DOHH2 (cell line): ENCODE data around the gene GLI1.

Experiments used
- H3F3A ChIP-seq: fragments of 200-600 bp; sonication (generic), shearing (Covaris generic); 2 replicates; pipeline ENCODE4 v1.6.0; 2016; ENCODE audit warnings: antibody characterized with exemption, mild to moderate bottlenecking; ENCODE audit not compliant: control insufficient read depth, insufficient read depth
- H3K27ac ChIP-seq: fragments of 200-600 bp; sonication (generic); 2 replicates; pipeline ENCODE4 v1.5.1; 2014; ENCODE audit warnings: low read depth, mild to moderate bottlenecking, low read length, moderate library complexity
- H3K27me3 ChIP-seq: fragments of 200-600 bp; sonication (generic); 2 replicates; pipeline ENCODE4 v1.6.1; 2014; ENCODE audit warnings: mild to moderate bottlenecking, low read length, mixed read lengths; ENCODE audit not compliant: control insufficient read depth
- H3K36me3 ChIP-seq: fragments of 200-600 bp; sonication (generic); 2 replicates; pipeline ENCODE4 v1.6.1; 2014; ENCODE audit warnings: mild to moderate bottlenecking, low read length, moderate library complexity, mixed read lengths; ENCODE audit not compliant: control insufficient read depth
- H3K4me1 ChIP-seq: fragments of 200-600 bp; sonication (generic); 2 replicates; pipeline ENCODE4 v1.6.1; 2014; ENCODE audit warnings: mild to moderate bottlenecking, low read length, mixed read lengths; ENCODE audit not compliant: control insufficient read depth
- H3K4me2 ChIP-seq: fragments of 200-600 bp; sonication (generic); 2 replicates; pipeline ENCODE4 v1.6.0; 2014; ENCODE audit warnings: mild to moderate bottlenecking, low read length, moderate library complexity
- H3K4me3 ChIP-seq: fragments of 200-600 bp; sonication (generic); 2 replicates; pipeline ENCODE4 v1.5.1; 2014; ENCODE audit warnings: mild to moderate bottlenecking, low read length, mixed read lengths
- H3K79me2 ChIP-seq: fragments of 200-600 bp; sonication (generic); 2 replicates; pipeline ENCODE4 v1.6.1; 2014; ENCODE audit warnings: mild to moderate bottlenecking, low read length, mixed read lengths; ENCODE audit not compliant: control insufficient read depth
- H3K9me2 ChIP-seq: fragments of 200-600 bp; sonication (generic); replicated peaks from 2 replicates; pipeline ENCODE4 v1.6.1; 2014; ENCODE audit warnings: mild to moderate bottlenecking, low read length, mixed read lengths; ENCODE audit not compliant: control insufficient read depth
- H3K9me3 ChIP-seq: fragments of 200-600 bp; sonication (generic); 2 replicates; pipeline ENCODE4 v1.6.1; 2014; ENCODE audit warnings: antibody characterized with exemption, low read length, mixed read lengths; ENCODE audit not compliant: control insufficient read depth, insufficient read depth
- H4K20me1 ChIP-seq: fragments of 200-600 bp; sonication (generic); 2 replicates; pipeline ENCODE4 v1.6.0; 2014; ENCODE audit warnings: low read depth, mild to moderate bottlenecking, antibody characterized with exemption, low read length, moderate library complexity; ENCODE audit not compliant: control insufficient read depth, insufficient read depth
- EZH2phosphoT487 ChIP-seq: fragments of 200-600 bp; sonication (generic); IDR thresholded peaks from 2 replicates; pipeline ENCODE4 v1.6.1; 2017; ENCODE audit warnings: borderline replicate concordance, mild to moderate bottlenecking, antibody characterized with exemption, low read length, moderate library complexity, mixed read lengths
- TF ChIP-seq, protein P1 (sequence below): fragments of 200-600 bp; sonication (generic); IDR thresholded peaks from one replicate; pipeline ENCODE4 v1.5.1; 2014; ENCODE audit warnings: antibody characterized with exemption, mild to moderate bottlenecking, low read depth, low read length; ENCODE audit not compliant: poor library complexity, severe bottlenecking

The GLI1 gene

DNA sequence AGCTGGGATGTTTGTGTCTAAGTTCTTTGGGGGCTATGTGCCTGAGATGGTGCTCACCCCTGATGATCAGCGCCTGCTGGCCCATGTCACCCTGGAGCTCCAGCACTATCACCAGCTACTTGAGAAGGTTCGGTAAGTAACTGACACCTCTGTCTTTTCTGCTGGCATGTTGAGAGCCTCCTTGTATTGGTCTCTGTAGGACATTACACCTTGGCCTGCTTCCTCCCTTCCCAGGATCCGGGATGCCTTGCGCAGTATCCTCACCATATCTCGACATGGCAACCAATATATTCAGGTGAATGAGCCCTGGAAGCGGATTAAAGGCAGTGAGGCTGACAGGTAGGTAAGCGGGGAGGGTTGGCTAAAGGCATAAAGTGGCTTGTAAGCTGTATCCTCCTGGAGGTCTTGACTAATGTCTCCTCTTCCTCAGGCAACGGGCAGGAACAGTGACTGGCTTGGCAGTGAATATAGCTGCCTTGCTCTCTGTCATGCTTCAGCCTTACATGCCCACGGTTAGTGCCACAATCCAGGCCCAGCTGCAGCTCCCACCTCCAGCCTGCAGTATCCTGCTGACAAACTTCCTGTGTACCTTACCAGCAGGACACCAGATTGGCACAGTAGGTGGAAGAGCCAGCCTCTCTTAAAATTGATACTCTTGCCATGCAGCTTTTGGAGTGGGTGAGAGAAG lies 55.3 kb downstream of the GLI1 start:
- TF ChIP-seq EZH2phosphoT487: no peak
- TF ChIP-seq, protein P1, sequence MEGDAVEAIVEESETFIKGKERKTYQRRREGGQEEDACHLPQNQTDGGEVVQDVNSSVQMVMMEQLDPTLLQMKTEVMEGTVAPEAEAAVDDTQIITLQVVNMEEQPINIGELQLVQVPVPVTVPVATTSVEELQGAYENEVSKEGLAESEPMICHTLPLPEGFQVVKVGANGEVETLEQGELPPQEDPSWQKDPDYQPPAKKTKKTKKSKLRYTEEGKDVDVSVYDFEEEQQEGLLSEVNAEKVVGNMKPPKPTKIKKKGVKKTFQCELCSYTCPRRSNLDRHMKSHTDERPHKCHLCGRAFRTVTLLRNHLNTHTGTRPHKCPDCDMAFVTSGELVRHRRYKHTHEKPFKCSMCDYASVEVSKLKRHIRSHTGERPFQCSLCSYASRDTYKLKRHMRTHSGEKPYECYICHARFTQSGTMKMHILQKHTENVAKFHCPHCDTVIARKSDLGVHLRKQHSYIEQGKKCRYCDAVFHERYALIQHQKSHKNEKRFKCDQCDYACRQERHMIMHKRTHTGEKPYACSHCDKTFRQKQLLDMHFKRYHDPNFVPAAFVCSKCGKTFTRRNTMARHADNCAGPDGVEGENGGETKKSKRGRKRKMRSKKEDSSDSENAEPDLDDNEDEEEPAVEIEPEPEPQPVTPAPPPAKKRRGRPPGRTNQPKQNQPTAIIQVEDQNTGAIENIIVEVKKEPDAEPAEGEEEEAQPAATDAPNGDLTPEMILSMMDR: no peak
- Histone ChIP-seq H3K27ac (no peak overlapping the region), H3K4me3 (no peak overlapping the region), H3K4me2 (no peak overlapping the region), H3K79me2 (peaks cover 32% of the 10 kb centered on the region), H3F3A (peaks cover 43% of the 10 kb centered on the region), H3K36me3 (peaks cover 91% of the 10 kb centered on the region), H3K9me2 (no peaks in the 10 kb centered on the region), H3K4me1 (peaks cover 23% of the 10 kb centered on the region), H3K9me3 (no peaks in the 10 kb centered on the region), H4K20me1 (peaks cover 8% of the 10 kb centered on the region), H3K27me3 (no peaks in the 10 kb centered on the region)

DNA sequence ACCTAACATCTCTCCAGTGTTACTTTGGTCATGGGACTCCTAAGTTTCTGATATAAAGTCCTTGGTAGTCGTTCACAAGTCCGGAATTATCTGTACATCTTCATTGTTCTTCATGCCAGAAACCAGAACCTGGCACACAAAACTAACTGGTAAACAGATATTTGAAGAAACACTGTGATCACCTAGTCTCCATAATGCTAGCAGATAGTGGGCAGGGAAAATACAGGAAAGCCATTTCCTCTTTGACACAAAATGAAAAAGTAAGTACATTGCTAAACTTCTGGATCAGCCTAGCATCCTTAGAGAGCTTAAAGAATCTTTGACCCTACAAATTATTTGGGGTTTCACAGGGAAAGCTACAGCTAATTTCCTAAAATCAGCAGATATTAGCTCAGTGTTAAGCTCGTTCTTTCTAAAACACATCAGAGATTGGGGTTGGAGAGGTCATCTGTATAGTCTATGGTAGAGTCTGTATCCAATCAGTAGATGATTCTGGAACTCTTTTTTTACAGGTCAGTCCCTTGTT lies 55.9 kb downstream of the GLI1 start:
- Histone ChIP-seq H3K9me2 (no peaks in the 10 kb centered on the region), H3K27me3 (no peaks in the 10 kb centered on the region), H4K20me1 (peaks cover 8% of the 10 kb centered on the region), H3K79me2 (peaks cover 36% of the 10 kb centered on the region), H3K36me3 (peaks cover 90% of the 10 kb centered on the region), H3K4me1 (peaks cover 23% of the 10 kb centered on the region), H3F3A (peaks cover 43% of the 10 kb centered on the region), H3K9me3 (no peaks in the 10 kb centered on the region), H3K4me3 (no peak overlapping the region), H3K4me2 (no peak overlapping the region), H3K27ac (no peak overlapping the region)
- TF ChIP-seq, protein P1: no peak
- TF ChIP-seq EZH2phosphoT487: no peak

GRCh38 chr12:57515934-57516541 lies 56.5 kb downstream of the GLI1 start:
- H3K9me2 ChIP-seq: no peaks in the 10 kb centered on the region
- peaks cover 36% of the 10 kb centered on the region for H3K79me2 ChIP-seq
- no peak for TF ChIP-seq EZH2phosphoT487
- TF ChIP-seq, protein P1: no peak
- H3K27me3 ChIP-seq: no peaks in the 10 kb centered on the region
- H3K9me3 ChIP-seq: no peaks in the 10 kb centered on the region
- peaks cover 27% of the 10 kb centered on the region for H3K4me1 ChIP-seq
- no peak overlapping the region for H3K4me3 ChIP-seq
- H3K36me3 ChIP-seq: peaks cover 90% of the 10 kb centered on the region
- peaks cover 43% of the 10 kb centered on the region for H3F3A ChIP-seq
- peaks cover 8% of the 10 kb centered on the region for H4K20me1 ChIP-seq
- no peak overlapping the region for H3K4me2 ChIP-seq
- no peak overlapping the region for H3K27ac ChIP-seq
